NCI-H748 (cell line): ENCODE data around the gene WHRN.

Source experiments
- DNase-seq: peaks from one replicate; lab custom pipeline; 2025; ENCODE audit not compliant: unreplicated experiment; lab: John Stamatoyannopoulos, UW

The WHRN gene

DNA sequence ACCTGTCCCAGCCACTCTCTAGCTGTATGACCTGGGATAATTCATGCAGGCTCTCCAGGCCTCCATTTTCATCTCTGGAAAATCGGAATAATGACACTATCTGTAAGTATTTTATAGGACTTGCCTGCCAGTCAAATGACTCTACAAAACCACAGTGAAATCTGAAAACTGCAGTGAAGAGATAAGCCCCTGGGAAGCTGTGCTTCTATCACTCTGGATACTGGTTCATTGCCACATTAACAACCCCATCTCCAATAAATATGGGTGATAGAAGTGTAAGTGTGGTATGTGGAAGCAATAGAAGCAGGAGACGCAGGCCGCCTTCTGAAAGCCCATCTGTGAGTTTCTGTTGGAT is 31.8 kb downstream of the WHRN start:
- DNase-seq, result no peak

DNA sequence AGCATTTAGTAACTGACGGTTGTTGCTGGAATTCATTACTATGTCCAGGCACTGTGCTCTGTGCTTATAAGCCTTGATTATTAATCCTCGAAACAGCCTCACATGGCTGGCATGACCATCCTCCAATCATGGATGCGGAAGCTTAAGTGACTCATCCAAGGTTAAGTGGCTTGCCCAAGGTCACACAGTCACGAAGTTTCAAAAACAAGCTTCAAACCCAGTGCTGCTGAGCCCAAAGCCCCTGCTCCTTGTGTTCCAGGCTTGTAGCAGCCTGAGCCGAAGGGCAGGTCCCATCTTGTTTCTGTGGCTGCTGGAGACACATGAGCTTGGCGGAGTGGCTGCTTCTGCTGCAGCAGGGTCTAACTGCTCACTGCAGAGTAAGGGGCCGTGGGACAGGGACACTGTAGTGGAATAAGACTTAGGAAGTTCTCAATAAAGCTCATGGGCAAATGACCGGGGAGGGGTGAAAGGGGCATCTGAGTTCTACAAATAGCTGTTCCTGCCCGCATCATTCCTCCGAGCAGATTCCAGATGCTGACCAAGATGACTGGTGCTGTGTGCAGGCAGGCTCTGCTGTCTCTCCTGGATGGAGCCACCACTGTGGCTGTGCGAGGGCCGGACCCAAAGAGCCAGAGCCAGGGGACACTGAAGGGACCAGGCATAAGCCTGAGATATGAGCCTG is 32.4 kb downstream of the WHRN start:
- DNase-seq, result no peak

DNA sequence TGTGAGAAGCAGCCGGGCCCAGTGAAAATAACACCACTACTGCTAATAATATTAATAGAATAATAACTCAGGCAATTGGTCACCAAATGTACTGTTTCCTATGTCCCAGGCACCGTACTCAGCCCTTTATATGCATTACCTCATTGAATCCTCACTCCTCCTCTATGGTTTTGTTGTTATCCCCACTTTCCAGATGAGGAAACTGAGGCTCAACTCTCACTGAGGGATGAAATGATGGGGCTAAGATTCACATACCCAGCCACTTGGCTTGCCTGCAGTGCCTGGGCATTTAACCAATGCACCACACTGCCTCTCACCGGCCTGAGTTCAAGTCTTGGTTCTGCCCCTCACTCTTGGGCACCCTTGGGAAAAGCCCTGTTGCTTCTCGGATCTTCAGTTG is 34.1 kb downstream of the WHRN start:
- DNase-seq, result no peak

DNA sequence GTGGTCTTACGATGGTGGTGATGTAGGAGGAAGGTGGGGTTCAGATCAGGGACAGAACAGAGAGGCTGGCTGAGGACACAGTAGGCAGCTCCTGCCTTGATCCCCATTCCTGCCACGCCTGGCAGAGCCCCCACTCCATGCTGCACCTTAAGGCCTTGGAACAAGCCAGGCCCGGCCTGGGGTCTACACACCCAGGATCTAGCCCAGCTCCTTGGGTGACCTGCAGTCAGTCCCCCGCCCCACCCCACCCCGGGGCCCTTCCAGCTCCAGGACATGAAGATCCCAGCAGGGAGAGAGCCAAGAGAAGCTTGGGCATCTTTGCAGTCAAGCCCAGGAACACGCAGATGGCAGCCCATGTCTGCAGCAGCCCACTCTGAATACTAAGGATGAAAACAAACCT is 34.7 kb downstream of the WHRN start:
- no peak for DNase-seq

DNA sequence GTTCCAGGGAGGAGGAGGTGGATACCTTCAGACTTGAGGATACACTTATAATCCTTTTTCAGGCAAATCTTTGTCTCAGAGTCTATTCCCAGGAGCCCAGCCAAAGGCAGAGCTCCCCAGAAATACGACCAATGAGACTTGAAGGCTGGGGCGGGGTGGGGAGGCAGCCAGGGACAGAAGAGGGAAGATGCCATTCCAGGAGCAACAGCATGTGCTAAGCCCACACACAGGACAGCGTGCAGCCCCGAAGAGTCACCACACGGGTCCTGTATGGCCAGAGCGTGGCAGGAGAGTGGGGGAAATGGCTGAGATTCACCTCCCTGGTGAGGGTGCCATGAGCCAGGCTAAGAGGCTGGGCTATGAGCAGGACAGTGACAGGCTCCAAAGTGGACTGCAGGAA is 35.2 kb downstream of the WHRN start:
- no peak for DNase-seq

DNA sequence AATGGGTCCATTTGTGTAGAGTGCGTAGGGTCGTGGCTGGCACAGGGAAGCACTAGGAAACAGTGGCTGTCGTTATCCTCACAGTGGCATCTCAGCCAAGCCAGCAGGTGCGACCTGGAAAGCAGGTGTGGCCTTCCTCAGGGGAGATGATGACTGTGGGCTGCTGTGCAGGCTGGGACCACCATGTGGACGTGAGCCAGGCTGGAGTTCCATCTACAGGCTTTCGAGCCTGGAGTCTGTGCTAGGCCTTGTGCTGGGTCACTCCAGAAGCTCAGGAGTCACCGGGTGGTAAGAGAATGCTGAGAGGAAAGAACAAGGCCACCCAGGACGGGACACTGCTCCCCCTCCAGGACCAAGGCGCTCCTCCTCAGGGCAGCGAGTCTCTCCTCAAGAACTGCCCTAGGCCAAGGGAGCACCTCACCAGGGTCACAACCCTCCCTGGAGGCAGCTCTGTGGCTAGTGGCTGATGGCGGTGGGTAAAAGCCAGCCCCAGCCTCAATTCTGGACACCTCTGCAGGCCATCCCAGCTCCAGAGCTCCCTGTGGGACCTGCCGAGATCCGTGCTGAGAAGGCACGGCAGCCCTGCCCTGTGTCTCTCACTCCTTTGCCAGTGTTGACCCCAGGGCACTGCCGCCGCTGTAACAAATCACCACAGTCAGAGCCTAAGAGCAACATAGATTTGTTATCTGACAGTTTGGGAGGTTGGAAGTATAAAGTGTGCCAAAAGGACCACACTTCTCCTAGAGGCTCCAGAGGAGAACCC is 36.0 kb downstream of the WHRN start:
- no peak for DNase-seq

DNA sequence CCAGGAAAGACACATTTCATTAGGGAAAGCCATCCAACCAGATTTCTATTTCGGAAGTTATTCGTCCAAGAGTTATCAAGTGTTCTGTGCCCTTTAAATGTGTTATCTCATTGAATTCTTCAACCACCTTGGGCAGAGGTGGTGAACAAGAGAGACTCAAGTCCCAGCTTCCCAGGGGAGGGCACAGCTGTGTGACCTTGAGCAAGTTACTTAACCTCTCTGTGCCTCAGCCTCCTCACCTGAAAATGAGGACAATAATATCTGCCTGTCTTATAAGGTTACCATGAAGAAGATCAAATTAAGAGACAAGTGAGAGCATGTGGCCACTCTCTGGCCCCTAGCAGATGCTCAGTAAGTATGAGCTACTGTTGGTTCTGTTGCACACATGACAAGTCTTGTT is 37.4 kb downstream of the WHRN start:
- DNase-seq, result no peak

DNA sequence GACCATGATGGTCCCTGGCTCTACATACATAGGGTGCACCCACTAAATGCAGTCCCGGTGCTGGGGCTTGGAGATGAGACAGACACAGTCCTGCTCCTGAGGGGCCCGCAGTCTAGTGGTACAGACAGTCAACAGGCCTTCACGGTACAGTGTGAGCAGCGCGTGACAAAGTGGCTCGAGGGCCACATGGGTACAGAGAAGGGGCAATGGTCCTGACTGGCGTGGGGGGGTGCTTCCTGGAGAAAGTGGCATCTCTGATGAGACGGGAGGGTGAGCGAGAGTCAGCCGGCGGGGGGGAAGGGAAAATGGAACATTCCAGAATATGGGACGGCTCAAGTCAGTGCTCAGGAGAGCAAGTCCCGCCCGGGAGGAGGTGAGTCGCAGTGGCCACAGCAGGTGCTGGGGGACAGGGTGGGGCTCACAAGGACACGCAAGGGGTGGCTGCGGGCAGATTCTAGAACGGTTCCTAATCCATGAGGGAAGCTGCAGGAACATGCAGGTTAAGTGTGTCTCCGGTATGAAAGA is 38.0 kb downstream of the WHRN start:
- DNase-seq, result no peak

DNA sequence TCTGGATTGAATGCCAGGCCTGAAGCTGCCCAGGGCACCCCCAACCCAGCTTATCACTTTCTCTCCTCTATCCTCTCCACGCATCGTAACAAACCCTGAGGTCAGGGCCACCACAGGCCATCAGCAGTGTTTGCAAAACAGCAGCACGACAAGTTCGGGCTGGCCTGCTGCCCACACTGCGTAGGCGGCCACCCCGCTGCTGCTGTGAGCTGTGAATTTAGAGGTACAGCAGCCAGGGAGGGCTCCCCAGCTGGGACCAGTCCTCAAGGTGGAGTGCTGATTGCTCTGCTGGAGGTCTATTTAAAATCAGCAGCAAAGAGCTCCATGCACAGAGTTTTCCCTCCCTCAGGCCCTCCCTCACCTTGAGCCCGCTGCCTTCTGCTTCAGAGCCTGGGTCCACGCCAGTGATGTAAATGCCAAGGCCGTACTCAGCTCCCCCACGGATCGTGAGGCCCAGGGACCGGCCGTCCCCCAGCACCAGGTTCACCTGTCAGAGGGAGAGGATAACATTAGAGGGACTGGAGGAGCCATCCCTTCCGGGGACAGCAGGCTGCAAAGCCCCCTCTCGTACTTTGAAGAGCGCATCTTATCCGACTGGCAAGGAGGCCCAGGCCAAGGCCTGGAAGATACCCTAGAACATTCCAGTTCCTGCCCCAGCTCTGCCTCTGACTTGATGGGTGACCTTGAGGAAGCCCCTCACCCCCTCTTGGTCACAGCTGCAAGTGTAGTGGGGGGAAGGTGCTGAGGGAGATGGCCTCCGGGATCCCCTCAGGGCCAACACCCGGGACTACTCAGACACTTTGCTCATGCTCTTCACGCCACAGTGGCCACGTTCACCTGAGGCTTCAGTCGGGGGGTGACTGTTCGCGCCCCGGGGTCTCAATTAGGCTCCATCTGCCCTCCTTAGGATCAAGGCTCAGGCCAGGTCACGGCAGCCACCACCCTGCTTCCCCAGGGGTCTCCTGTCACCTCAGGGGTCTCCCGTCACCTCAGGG is 39.1 kb downstream of the WHRN start:
- peak; percentile 28 for DNase-seq

DNA sequence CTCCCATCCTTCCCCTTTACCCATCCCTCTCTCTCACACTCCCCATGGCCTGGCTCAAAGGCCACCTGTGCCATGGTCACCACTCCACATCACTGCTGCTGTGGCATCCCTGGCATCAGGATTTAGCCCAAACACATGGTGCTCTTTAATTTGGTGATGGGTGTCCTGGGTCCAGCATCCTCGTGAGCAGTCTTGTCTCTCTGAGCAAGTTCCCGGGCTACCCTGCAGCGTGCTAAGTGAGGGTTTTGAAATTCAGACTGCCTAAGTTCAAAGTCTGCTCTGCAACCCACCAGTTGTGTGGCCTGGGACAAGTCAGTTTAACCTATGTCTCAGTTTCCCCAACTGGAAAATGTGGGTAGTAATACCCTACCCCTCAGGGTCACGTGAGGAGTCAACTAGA is 39.9 kb downstream of the WHRN start:
- DNase-seq, result no peak

DNA sequence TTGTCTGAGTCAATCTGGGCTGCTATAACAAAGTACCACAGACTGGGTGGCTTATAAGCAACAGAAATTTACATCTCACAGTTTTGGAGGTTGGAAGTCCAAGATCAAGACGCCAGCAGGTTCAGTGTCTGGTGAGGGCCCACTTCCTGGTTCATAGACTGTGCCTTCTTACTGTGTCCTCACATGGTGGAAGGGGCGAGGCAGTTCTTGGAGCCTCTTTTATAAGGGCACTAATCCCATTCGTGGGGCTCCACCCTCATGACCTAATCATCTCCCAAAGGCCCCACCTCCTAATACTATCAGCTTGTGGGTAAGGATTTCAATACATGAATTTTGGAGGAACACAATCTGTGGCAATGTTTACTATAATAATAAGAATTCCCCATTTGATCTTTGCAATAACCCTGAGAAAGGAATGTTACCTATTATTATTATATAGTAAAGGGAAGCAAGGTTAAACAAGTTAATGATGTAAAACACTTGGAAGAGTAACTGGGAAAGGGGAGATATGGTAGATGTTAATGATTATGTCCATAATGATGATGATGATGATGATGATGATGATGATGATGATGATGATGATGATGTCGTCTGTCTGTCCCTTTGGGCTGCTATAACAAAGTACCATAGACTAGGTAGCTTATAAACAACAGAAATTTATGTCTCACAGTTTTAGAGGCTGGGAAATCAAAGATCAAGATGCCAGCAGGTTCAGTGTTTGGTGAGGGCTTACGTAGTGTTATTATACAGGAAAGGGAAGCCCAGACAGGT is 40.8 kb downstream of the WHRN start:
- DNase-seq, result no peak

DNA sequence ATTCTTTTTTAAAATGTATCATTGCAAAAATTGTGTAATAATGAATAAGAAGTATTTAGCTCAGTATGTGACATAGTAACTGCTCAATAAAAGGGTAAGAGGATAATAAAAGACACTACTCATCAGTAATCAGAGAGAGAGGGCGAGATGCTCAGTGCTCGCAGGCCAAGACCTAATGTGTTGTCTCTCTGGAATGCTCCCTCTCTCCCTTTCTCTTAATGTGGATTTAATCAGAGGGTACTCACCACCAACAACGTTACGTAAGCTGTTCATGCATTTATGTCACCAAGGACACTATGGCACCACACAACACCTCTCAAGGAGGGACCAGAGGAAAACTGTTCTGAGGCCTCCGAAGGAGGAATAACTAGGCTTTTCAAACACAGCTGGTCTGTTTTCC is 42.5 kb downstream of the WHRN start:
- DNase-seq, result no peak

DNA sequence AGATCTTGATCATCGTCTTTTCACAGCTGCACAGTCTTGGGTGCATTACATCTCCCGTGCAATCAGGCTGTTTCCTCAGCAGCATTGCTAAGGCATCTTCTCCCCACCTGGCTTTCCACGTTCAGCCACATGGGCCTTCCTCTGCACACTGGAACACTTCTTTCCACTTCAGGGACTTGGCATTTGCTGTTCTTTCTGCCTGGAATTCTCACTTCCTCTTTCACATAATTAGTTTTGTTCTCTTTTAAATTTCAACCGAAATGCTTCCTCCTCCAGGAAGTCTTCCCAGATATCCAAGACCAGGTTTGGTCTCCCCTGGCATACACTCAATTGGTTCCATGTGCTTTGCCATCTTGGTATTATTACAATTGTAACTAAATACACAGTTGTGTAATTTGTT is 43.8 kb downstream of the WHRN start:
- DNase-seq, result no peak

DNA sequence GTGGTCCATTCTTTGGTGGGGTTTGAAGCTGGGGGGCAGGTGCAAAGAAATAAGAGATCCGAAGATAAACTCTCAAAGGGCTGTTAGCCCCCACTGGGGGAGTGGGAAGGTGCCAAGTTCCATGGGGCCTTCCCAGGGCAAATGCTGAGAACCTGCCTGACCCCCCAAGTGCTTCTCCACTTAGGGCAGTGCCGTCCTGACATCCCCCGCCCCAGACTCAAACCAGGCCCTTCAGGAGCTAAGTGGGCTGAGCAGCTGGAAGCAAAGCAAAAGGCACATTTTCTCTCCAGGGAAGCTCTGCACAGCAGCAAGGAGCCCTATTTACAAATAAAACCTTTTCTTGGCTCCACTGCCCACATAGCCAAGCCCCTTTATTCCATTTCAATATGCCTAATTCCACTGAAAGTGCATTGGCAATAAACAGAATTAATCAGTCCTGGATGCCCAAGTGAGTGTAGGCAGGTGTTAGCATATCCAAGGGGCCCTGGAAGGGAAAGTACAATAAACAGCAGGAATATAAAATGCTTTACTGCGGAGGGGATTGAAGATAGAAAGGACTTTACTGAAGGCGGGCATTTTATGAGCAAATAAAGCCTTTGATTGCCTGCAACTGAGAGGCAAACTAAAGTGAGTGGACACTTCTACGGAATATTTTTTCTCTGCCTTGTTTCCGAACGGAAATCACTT is 44.6 kb downstream of the WHRN start:
- DNase-seq, result peak; percentile 52

DNA sequence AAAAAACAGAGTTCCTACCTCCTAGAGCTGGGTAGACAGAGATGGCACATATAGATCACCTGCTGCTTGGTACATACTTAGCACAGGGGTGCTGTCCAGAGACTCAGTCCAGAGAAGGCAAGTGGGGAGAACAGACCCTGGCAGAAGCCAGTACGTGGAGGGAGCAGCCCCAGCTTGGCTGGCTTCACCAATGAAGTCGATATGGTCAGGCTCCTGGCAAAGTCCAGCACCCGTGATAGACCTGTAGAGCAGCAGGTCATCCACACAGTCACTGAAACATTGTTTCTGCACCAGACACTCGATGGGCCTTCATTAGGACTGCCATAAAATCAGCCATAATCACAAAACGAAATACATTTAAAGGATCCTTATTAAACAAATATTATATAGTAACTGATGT is 45.8 kb downstream of the WHRN start:
- no peak for DNase-seq

DNA sequence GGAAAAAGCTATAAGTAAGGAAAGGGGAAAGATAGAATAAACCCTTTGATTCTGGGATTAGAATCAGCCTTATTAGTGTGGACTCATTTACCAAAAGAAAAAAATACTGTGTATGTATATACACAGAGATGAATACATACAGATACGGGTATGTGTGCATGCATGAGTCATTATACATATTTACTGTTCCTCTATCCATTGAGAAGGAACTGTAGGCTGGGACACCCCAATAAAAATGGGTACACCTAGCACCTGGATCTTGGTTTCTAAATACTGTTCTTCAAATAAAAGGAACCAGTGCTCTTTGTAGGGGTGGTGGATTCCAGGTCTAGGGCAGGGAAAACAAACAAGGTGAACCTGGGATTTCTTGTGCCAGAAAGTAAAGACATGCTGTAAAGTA is 48.3 kb downstream of the WHRN start:
- no peak for DNase-seq

DNA sequence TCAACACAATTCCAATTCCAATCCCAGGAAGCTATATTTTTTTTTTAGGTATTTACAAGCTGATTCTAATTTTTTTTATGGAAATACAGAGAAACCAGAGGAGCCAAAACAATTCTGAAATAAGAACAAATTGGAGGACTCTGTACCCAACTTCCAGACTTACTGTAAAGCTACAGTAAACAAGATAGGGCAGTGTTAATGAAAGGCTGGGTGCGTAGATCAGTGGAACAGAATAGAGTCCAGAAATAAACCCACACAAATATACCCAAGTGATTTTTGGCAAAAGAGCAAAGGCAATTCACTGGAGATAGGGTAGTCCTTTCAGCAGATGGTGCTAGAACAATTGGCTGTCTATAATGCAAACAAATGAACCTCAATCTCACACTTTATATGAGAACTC is 50.6 kb downstream of the WHRN start:
- no peak for DNase-seq

DNA sequence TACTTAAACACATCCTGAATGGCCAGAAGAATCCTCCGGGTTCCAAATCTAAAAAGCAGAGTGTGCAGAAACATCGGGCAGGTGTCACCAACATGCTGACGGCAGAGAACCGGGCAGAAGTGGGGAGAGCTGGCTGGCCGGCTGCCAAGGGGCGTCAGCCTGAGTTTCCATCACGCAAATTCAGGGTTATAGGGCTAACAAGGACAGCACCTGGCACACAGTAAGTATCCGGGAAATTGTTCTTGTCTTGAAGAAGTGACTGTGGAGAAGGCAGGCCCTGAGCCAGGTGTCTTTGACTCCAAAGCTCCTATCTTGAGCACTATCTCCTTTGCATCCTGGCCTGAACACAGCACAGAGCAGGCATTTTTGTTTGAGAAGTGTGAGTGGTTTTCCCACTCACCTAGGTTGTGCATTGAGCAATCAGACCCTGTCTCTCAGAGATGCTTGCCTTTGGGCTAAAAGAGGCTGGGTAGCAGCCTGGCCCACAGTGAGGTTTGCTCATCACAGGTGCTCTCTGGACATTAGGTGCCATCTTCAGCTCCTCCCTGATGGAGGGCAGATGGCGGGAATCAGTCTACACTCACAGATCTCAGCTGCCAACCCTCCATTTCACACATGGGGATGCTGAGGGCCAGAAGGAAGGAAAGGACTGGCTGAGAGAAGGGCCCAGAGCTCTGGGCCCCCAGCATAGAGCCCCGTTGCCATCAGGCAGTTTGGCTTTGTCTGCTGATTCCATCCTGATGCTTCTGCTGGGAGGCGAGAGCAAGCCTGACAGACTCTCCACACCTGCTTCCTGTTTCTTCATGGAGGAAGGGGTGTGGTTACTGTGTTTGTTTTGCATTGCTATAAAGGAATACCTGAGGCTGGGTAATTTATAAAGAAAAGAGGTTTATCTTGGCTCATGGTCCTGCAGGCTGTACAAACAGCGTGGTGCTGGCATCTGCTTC is 52.8 kb downstream of the WHRN start:
- peak; percentile 92 for DNase-seq

DNA sequence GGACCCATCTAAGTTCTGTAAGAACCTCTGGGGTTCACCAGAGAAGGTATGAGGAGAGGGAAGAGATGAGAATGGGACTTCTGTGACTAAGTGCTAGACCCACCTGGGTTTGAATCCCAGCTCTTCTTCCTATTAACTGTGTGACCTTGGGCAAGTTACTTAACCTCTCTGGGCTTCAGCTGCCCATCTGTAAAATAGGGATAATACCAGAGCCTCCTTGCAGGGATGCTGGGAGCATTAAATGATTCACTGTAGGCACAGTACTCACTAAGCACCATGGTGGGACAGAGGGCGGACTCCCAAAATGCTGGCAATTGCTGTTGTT is 53.6 kb downstream of the WHRN start:
- DNase-seq, result no peak
